B cell (primary cell): ENCODE measurements around the gene IFNW1.

Source experiments
- CTCF ChIP-seq: fragments of 200-600 bp; IDR thresholded peaks from one replicate; pipeline ENCODE4 v1.8.0; 2022; ENCODE audit warnings: antibody characterized with exemption, mild to moderate bottlenecking
- EZH2 ChIP-seq: IDR thresholded peaks from 2 replicates; pipeline ENCODE4 v1.6.1; 2012; ENCODE audit warnings: borderline replicate concordance, low read depth, mild to moderate bottlenecking, moderate library complexity, low read length; ENCODE audit not compliant: insufficient read depth, poor library complexity, severe bottlenecking

- no peak for TF ChIP-seq CTCF
- no peak for TF ChIP-seq EZH2
Measured at GRCh38 chr9:21135736-21136135, 5.9 kb downstream of the IFNW1 start.
